GM11168 (cell line): ENCODE data around the gene SLC35G3.

ENCODE experiments used
- in situ Hi-C: fragments of 300-500 bp; cut with MboI; formaldehyde crosslinking; loops from one replicate; pipeline ENCODE4 v1.12.0; 2022; ENCODE audit warnings: low sequenced_read_pairs; ENCODE audit not compliant: unreplicated experiment

Gene SLC35G3

GRCh38 chr17:35146214-35146833, 47.9 kb downstream of the SLC35G3 start:
- in situ Hi-C loops = no loop called here

GRCh38 chr17:35144840-35145239, 49.4 kb downstream of the SLC35G3 start:
- in situ Hi-C loops = no loop called here
